Neural crest cell (in vitro differentiated cells): ENCODE data around the gene FCRLB. TPM values are rescaled to one million over a fixed set of nuclear protein-coding genes. Genes with fewer than 3 reads are reported as not detected.

Experiments
- total RNA-seq: library from RNA; stranded (reverse); gene quantifications from 2 replicates; pipeline ENCODE4 v1.2.1, GENCODE V29; 2021

Gene FCRLB
- total RNA-seq, 1 donor from 2014 or later, result 0.40 TPM

Other genes with a start within 250 kb of the FCRLB start
- not detected in 2 replicates for gene FCGR2A, start 216.1 kb upstream of the FCRLB start, total RNA-seq
- not detected in 2 replicates for gene HSPA6, start 197.0 kb upstream of the FCRLB start, total RNA-seq
- not detected in 2 replicates for gene FCGR3A, start 171.7 kb upstream of the FCRLB start, total RNA-seq
- gene FCGR3B, start 90.4 kb upstream of the FCRLB start, total RNA-seq, result not detected in 2 replicates
- gene FCGR2B, start 58.4 kb upstream of the FCRLB start, total RNA-seq, result not detected in 2 replicates
- not detected in 2 replicates for gene FCRLA, start 14.3 kb upstream of the FCRLB start, total RNA-seq
- 39.8 and 42.0 TPM in 2 replicates for gene DUSP12, start 28.2 kb downstream of the FCRLB start, total RNA-seq
- gene ATF6, start 44.8 kb downstream of the FCRLB start, total RNA-seq, result 17.8 and 18.5 TPM in 2 replicates